Endothelial cell of umbilical vein (primary cell): ENCODE measurements around the gene PTGDR. TPM values are rescaled to one million over a fixed set of nuclear protein-coding genes. Genes with fewer than 3 reads are reported as not detected.

ENCODE experiments used
- BruUV-seq: library from RNA; stranded (reverse); fragments of 400-500 nt; replicated peaks from 2 replicates; lab custom pipeline; 2021; lab: Mats Ljungman, UMichigan
- CTCF ChIA-PET: fragments of 300-600, 350-600 bp; sonication (Branson Sonifier 250); formaldehyde crosslinking; loops from one replicate; lab custom pipeline; 2021; ENCODE audit warnings: antibody characterized with exemption, inconsistent platforms; lab: Charles Lee
- POLR2A ChIA-PET: fragments of 300-600, 350-600 bp; sonication (Branson Sonifier 250); formaldehyde crosslinking; loops from one replicate; lab custom pipeline; 2021; ENCODE audit warnings: antibody characterized with exemption, inconsistent platforms; lab: Charles Lee
- DNase-seq: peaks from one replicate; pipeline ENCODE4 v3.0.0-alpha.2; 2011; ENCODE audit warnings: low read depth, low spot score
- FAIRE-seq: peaks from 2 replicates; lab custom pipeline; 2011; peaks lifted over from hg19 to GRCh38; lab: Jason Lieb, UNC
- H2AFZ ChIP-seq: 2 replicates; pipeline ENCODE4 v1.6.0; 2012; ENCODE audit warnings: low read depth, low read length, control low read depth, inconsistent platforms
- H3K27ac ChIP-seq: 2 replicates; pipeline ENCODE4 v1.5.1; 2011; ENCODE audit warnings: low read depth, mild to moderate bottlenecking, control low read depth, low read length, moderate library complexity; ENCODE audit not compliant: insufficient read depth
- H3K27me3 ChIP-seq, 2 experiments: 2 replicates each; pipeline versions ENCODE4 v1.6.0 to v1.6.1; 2011; ENCODE audit warnings: low read length in 2 of 2, mixed read lengths in 1 of 2; ENCODE audit not compliant: control insufficient read depth in 2 of 2, insufficient read depth in 2 of 2
- H3K36me3 ChIP-seq, 2 experiments: 2 replicates in 1 of 2; 3 replicates in 1 of 2; pipeline ENCODE4 v1.5.1; 2011; ENCODE audit warnings: low read length in 2 of 2, mild to moderate bottlenecking in 1 of 2, moderate library complexity in 1 of 2; ENCODE audit not compliant: control insufficient read depth in 2 of 2, insufficient read depth in 2 of 2; ENCODE audit errors: extremely low read depth in 1 of 2
- H3K4me1 ChIP-seq: 3 replicates; pipeline ENCODE4 v1.5.1; 2011; ENCODE audit warnings: mild to moderate bottlenecking, low read length; ENCODE audit not compliant: control insufficient read depth, insufficient read depth; ENCODE audit errors: extremely low read depth
- H3K4me2 ChIP-seq: 2 replicates; pipeline ENCODE4 v1.6.1; 2011; ENCODE audit warnings: low read length, control low read depth, mixed read lengths; ENCODE audit not compliant: insufficient read depth
- H3K4me3 ChIP-seq, 3 experiments: fragments of 200-600 bp in 1 of 3; sonication (generic), shearing (Covaris generic) in 1 of 3; replicated peaks in 1 of 3; 2 replicates each; pipeline ENCODE4 v1.5.1; 2011 to 2016; ENCODE audit warnings: control low read depth in 3 of 3, low read length in 3 of 3, mild to moderate bottlenecking in 2 of 3, inconsistent platforms in 1 of 3, low read depth in 1 of 3, moderate library complexity in 1 of 3; ENCODE audit not compliant: insufficient read depth in 1 of 3
- H3K79me2 ChIP-seq: 2 replicates; pipeline ENCODE4 v1.6.0; 2012; ENCODE audit warnings: low read length, inconsistent platforms; ENCODE audit not compliant: control insufficient read depth, insufficient read depth
- H3K9ac ChIP-seq: replicated peaks from 2 replicates; pipeline ENCODE3; 2011; ENCODE audit warnings: low read length, control low read depth; ENCODE audit not compliant: insufficient read depth; ENCODE audit errors: extremely low read depth
- H3K9me1 ChIP-seq: replicated peaks from 3 replicates; pipeline ENCODE4 v1.6.0; 2011; ENCODE audit warnings: mild to moderate bottlenecking, low read length; ENCODE audit not compliant: control insufficient read depth, insufficient read depth; ENCODE audit errors: extremely low read depth
- H3K9me3 ChIP-seq: replicated peaks from 2 replicates; pipeline ENCODE4 v1.5.1; 2012; ENCODE audit warnings: low read length, inconsistent platforms; ENCODE audit not compliant: control insufficient read depth, insufficient read depth
- H4K20me1 ChIP-seq: replicated peaks from 2 replicates; pipeline ENCODE3; 2011; ENCODE audit warnings: mild to moderate bottlenecking, low read length; ENCODE audit not compliant: control insufficient read depth, insufficient read depth; ENCODE audit errors: extremely low read depth
- EZH2 ChIP-seq: IDR thresholded peaks from 2 replicates; pipeline ENCODE4 v1.6.1; 2012; ENCODE audit warnings: borderline replicate concordance, low read depth, mild to moderate bottlenecking, moderate library complexity, low read length, inconsistent platforms; ENCODE audit not compliant: severe bottlenecking
- POLR2A ChIP-seq: IDR thresholded peaks from 2 replicates; pipeline ENCODE4 v1.6.1; 2012; ENCODE audit warnings: low read depth, mild to moderate bottlenecking, control low read depth, low read length
- dilution Hi-C: fragments of 300-500 bp; cut with MboI; formaldehyde crosslinking; loops from one replicate; pipeline ENCODE4 v1.15.0; 2019; ENCODE audit warnings: low sequenced_read_pairs; ENCODE audit not compliant: extremely low pct_ligation_motif_present
- intact Hi-C: fragments of 100-400 bp; cut with micrococcal nuclease; formaldehyde crosslinking; loops from one replicate; pipeline ENCODE4 v1.10.0; 2022
- polyA plus RNA-seq, 4 experiments: library from polyadenylated mRNA; depleted of rRNA in 3 of 4; stranded (reverse) in 3 of 4; unstranded in 1 of 4; fragments of >200 nt; gene quantifications; 2 replicates each; pipeline versions ENCODE4 v1.2.1 to v1.2.3, GENCODE V29; 2011 to 2012; ENCODE audit warnings: missing spikeins in 1 of 4
- total RNA-seq: library from RNA; stranded (reverse); gene quantifications from 2 replicates; pipeline ENCODE4 v1.2.3, GENCODE V29; 2021
- TF ChIP-seq, protein P1 (sequence below), 2 donors: IDR thresholded peaks; 1 replicate in 1 of 2; 2 replicates in 1 of 2; pipeline ENCODE4 v1.5.1; 2011; ENCODE audit warnings: low read length in 2 of 2, mild to moderate bottlenecking in 2 of 2, moderate library complexity in 2 of 2, control low read depth in 1 of 2, inconsistent platforms in 1 of 2, low read depth in 1 of 2; ENCODE audit not compliant: insufficient read depth in 1 of 2; ENCODE audit errors: extremely low read depth in 1 of 2
- TF ChIP-seq, protein P2 (sequence below): IDR thresholded peaks from 2 replicates; pipeline ENCODE4 v1.6.1; 2011; ENCODE audit not compliant: insufficient read depth, insufficient read length

PTGDR gene
- total and polyA plus RNA-seq, 2 donors (not counting 3 experiments of a cell fraction or from before 2014, with no cell fraction given), result not detected

- H3K27ac ChIP-seq, result no peak overlapping the region
- intact Hi-C loops (loop anchor here (5.0 kb wide), 1 partner anchor 275 kb away; no protein-coding TSS in a partner anchor), dilution Hi-C loops (no loop called here)
- H3K9me1 ChIP-seq, result no peaks in the 10 kb centered on the region
- H3K9me3 ChIP-seq, result no peaks in the 10 kb centered on the region
- H3K27me3 ChIP-seq, result peaks cover 38 to 65% of the 10 kb centered on the region in 2 experiments
- no peaks in the 10 kb centered on the region for H4K20me1 ChIP-seq
- FAIRE-seq (no peak), DNase-seq (no peak)
- no peak overlapping the region for H3K4me2 ChIP-seq
- H3K9ac ChIP-seq, result no peak overlapping the region
- TF ChIP-seq, protein P1, sequence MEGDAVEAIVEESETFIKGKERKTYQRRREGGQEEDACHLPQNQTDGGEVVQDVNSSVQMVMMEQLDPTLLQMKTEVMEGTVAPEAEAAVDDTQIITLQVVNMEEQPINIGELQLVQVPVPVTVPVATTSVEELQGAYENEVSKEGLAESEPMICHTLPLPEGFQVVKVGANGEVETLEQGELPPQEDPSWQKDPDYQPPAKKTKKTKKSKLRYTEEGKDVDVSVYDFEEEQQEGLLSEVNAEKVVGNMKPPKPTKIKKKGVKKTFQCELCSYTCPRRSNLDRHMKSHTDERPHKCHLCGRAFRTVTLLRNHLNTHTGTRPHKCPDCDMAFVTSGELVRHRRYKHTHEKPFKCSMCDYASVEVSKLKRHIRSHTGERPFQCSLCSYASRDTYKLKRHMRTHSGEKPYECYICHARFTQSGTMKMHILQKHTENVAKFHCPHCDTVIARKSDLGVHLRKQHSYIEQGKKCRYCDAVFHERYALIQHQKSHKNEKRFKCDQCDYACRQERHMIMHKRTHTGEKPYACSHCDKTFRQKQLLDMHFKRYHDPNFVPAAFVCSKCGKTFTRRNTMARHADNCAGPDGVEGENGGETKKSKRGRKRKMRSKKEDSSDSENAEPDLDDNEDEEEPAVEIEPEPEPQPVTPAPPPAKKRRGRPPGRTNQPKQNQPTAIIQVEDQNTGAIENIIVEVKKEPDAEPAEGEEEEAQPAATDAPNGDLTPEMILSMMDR (IDR thresholded peaks at IDR 0.05; ENCODE audit: extremely low read depth in 1 of 2, insufficient read depth in 1 of 2, low read depth in 1 of 2, low read length in 2 of 2), result peak in 1 of 2 donors; percentile 20
- TF ChIP-seq, protein P2, sequence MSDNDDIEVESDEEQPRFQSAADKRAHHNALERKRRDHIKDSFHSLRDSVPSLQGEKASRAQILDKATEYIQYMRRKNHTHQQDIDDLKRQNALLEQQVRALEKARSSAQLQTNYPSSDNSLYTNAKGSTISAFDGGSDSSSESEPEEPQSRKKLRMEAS, result no peak
- TF ChIP-seq POLR2A, result no peak
- POLR2A ChIA-PET, result no interaction called here
- CTCF ChIA-PET, result interaction anchor here (1.7 kb wide), 1 partner anchor 277 kb away, joined by 8 read pairs; no protein-coding TSS in a partner anchor
- H3K4me3 ChIP-seq, result no peak overlapping the region
- BruUV-seq, result no TSS peak
- no peaks in the 10 kb centered on the region for H3K36me3 ChIP-seq
- H3K4me1 ChIP-seq, result no peaks in the 10 kb centered on the region
- no peaks in the 10 kb centered on the region for H3K79me2 ChIP-seq
- no peak overlapping the region for H2AFZ ChIP-seq
Observed at GRCh38 chr14:52272375-52272774, 4.9 kb downstream of the PTGDR start.

DNA sequence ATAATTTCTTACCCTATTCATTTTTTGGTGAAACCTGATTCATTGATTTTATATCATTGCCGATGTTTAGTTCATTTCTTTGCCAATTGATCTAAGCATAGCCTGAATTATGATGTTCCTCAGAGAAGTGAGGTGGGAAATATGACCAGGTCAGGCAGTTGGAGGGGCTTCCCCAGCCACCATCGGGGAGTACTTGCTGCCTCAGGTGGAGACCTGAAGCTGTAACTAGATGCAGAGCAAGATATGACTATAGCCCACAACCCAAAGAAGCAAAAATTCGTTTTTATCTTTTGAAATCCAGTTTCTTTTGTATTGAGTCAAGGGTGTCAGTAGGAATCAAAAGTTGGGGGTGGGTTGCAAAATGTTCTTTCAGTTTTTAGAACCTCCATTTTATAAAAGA, 7.9 kb downstream of the PTGDR start:
- H3K4me2 ChIP-seq, result no peak overlapping the region
- BruUV-seq, result no TSS peak
- H3K4me1 ChIP-seq, result no peaks in the 10 kb centered on the region
- CTCF ChIA-PET, result no interaction called here
- TF ChIP-seq EZH2, result no peak
- no peaks in the 10 kb centered on the region for H4K20me1 ChIP-seq
- intact Hi-C loops, result no loop called here
- dilution Hi-C loops, result no loop called here
- no peaks in the 10 kb centered on the region for H3K9me3 ChIP-seq
- no peak overlapping the region for H2AFZ ChIP-seq
- no peak overlapping the region for H3K9ac ChIP-seq
- POLR2A ChIA-PET, result no interaction called here
- H3K9me1 ChIP-seq, result no peaks in the 10 kb centered on the region
- FAIRE-seq, result no peak
- no peaks in the 10 kb centered on the region for H3K36me3 ChIP-seq
- H3K27me3 ChIP-seq, result peaks cover 12 to 45% of the 10 kb centered on the region in 2 experiments
- H3K4me3 ChIP-seq, result no peak overlapping the region
- H3K79me2 ChIP-seq, result no peaks in the 10 kb centered on the region
- no peak overlapping the region for H3K27ac ChIP-seq
- DNase-seq, result no peak
